Ascending aorta (tissue), 2 donors: ENCODE data around the gene ZBP1. TPM values are rescaled to one million over a fixed set of nuclear protein-coding genes. Genes with fewer than 3 reads are reported as not detected.

Experiments used
- DNase-seq, 2 donors: peaks; one replicate each; pipeline ENCODE4 v3.0.0-alpha.2; 2019; ENCODE audit warnings: low spot score in 2 of 2
- H3K27ac ChIP-seq, 2 donors: fragments of 200-600 bp; sonication (generic); one replicate each; pipeline ENCODE4 v1.5.1; 2016 to 2017; ENCODE audit warnings: mild to moderate bottlenecking in 1 of 2
- H3K27me3 ChIP-seq: fragments of 200-600 bp; sonication (generic); one replicate; pipeline ENCODE4 v1.5.1; 2017
- H3K36me3 ChIP-seq, 2 donors: fragments of 200-600 bp; sonication (generic); one replicate each; pipeline ENCODE4 v1.5.1; 2016
- H3K4me1 ChIP-seq, 2 donors: fragments of 200-600 bp; sonication (generic); one replicate each; pipeline ENCODE4 v1.5.1; 2016 to 2017; ENCODE audit warnings: mild to moderate bottlenecking in 1 of 2
- H3K4me3 ChIP-seq, 2 donors: fragments of 200-600 bp; sonication (generic); one replicate each; pipeline ENCODE4 v1.5.1; 2016 to 2017; ENCODE audit warnings: mild to moderate bottlenecking in 1 of 2
- H3K9me3 ChIP-seq, 2 donors: fragments of 200-600 bp; sonication (generic); one replicate each; pipeline ENCODE4 v1.5.1; 2016
- CTCF ChIP-seq, 3 experiments: fragments of 200-600 bp in 2 of 3; fragments of 450-650 bp in 1 of 3; sonication (generic) in 2 of 3; IDR thresholded peaks; one replicate each; pipeline ENCODE4 v1.5.1; 2016 to 2019; ENCODE audit warnings: antibody characterized with exemption in 3 of 3, mild to moderate bottlenecking in 1 of 3, moderate library complexity in 1 of 3
- intact Hi-C: fragments of 100-400 bp; cut with DNase I; formaldehyde crosslinking; loops from one replicate; pipeline ENCODE4 v1.15.1; 2023
- total RNA-seq: library from RNA; depleted of rRNA; stranded (reverse); fragments of >200 nt; gene quantifications from one replicate; pipeline ENCODE4 v1.1.0, GENCODE V29; 2016

ZBP1 gene
- total RNA-seq, 1 donor from 2014 or later, result not detected

DNA sequence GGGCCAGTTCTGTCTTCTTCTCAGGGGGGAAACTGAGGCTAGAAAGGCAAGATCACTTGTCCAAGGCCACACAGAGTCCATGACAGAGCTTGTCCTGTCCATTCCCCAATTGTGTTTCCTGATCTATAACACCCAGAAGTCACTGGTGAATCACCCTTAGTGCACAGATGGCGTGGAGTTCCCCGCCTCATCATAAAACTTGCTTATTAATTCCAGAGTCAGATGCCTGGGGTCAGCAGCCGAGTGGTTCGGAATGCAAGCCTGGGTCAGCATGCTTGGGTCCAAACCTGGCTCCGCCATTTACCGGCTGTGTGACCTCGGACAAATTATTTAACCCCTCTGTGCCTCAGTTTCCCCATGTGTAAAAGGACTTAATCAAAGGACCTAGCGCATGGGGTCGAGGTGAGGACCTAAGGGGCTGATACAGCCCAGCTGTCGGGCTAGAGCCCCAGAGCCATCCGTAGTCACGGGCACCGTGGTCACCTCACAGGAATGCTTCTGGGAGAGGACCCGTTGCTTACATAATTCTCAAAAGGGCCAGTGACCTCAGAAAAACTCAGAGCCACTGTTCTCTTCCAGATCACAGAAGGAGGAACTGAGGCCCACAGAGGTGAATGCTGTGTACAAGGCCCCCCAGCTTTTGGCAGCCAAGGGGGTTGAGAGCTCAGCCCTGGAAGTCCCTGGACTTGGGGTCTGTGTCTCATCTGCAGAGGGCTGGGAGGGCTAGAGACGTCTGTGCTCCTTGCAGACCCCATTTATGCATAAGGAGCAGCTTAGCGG lies 1.4 kb upstream of the ZBP1 start:
- H3K36me3 ChIP-seq, result no peaks in the 10 kb centered on the region
- no peak for DNase-seq
- intact Hi-C loops, result loop anchor here (1.0 kb wide), 1 partner anchor 558 kb away; no protein-coding TSS in a partner anchor
- H3K4me1 ChIP-seq, result no peaks in the 10 kb centered on the region
- H3K27me3 ChIP-seq, result no peaks in the 10 kb centered on the region
- no peak overlapping the region for H3K4me3 ChIP-seq
- no peak for TF ChIP-seq CTCF (IDR thresholded peaks at IDR 0.05)
- no peak overlapping the region for H3K27ac ChIP-seq
- peaks cover 0 to 6% of the 10 kb centered on the region in 2 donors for H3K9me3 ChIP-seq

- H3K4me1 ChIP-seq, result no peaks in the 10 kb centered on the region
- H3K27ac ChIP-seq, result no peak overlapping the region
- no peaks in the 10 kb centered on the region for H3K27me3 ChIP-seq
- peaks cover 0 to 6% of the 10 kb centered on the region in 2 donors for H3K9me3 ChIP-seq
- no peak for TF ChIP-seq CTCF (IDR thresholded peaks at IDR 0.05)
- DNase-seq, result peak in 1 of 2 donors; percentile 49
- no peaks in the 10 kb centered on the region for H3K36me3 ChIP-seq
- H3K4me3 ChIP-seq, result no peak overlapping the region
- intact Hi-C loops, result no loop called here
Measured at GRCh38 chr20:57620999-57621398, 773 bp upstream of the ZBP1 start.

GRCh38 chr20:57619051-57619831 lies 985 bp downstream of the ZBP1 start:
- no peaks in the 10 kb centered on the region for H3K4me1 ChIP-seq
- H3K4me3 ChIP-seq, result no peak overlapping the region
- no peaks in the 10 kb centered on the region for H3K9me3 ChIP-seq
- no peak for TF ChIP-seq CTCF (IDR thresholded peaks at IDR 0.05)
- peak in 1 of 2 donors; percentile 75 for DNase-seq
- intact Hi-C loops, result no loop called here
- H3K27ac ChIP-seq, result peak overlapping the region in 1 of 2 donors; percentile 1
- H3K27me3 ChIP-seq, result no peaks in the 10 kb centered on the region
- H3K36me3 ChIP-seq, result no peaks in the 10 kb centered on the region

GRCh38 chr20:57618764-57619050 lies 1.5 kb downstream of the ZBP1 start:
- Histone ChIP-seq H3K4me3 (no peak overlapping the region), H3K27ac (peak overlapping the region in 1 of 2 donors; percentile 1), H3K4me1 (no peaks in the 10 kb centered on the region), H3K9me3 (no peaks in the 10 kb centered on the region), H3K36me3 (no peaks in the 10 kb centered on the region), H3K27me3 (no peaks in the 10 kb centered on the region)
- intact Hi-C loops, result no loop called here
- no peak for DNase-seq
- no peak for TF ChIP-seq CTCF (IDR thresholded peaks at IDR 0.05)

DNA sequence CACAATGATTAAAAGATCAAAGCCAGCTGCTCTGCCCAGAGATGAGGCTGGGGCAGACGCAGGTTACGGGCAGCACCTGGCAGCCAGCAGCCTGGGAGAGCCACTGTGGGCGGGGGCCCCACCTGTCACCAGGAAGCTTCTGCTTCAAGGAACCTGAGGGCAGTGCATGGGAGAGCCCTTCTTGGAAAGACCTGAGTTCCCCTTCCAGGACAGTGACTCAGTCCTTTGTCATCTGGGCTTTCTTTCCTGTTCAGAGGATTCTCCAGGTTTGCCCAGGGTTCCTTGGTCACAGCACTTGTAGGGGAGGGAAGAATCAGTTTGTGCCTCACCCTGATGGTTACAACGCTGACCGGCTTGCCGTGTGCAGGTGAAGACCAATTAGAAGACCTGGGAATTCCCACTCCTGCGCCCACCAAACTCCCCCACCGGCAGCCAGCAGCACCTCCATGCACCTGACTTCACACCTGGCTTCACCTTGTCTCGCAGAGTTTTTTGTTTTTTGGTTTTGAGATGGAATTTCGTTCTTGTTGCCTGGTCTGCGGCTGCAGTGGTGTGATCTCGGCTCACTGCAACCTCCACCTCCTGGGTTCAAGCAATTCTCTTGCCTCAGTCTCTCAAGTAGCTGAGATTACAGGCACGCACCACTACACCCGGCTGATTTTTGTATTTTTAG lies 2.0 kb downstream of the ZBP1 start:
- Histone ChIP-seq H3K27ac (peak overlapping the region in 1 of 2 donors; percentile 1), H3K4me3 (no peak overlapping the region), H3K9me3 (no peaks in the 10 kb centered on the region), H3K36me3 (no peaks in the 10 kb centered on the region), H3K4me1 (no peaks in the 10 kb centered on the region), H3K27me3 (no peaks in the 10 kb centered on the region)
- intact Hi-C loops, result no loop called here
- DNase-seq, result peak in 1 of 2 donors; percentile 43
- TF ChIP-seq CTCF (IDR thresholded peaks at IDR 0.05), result no peak
